NCI-H526 treated with DMSO at 0.1 percent for 48 hours (cell line): ENCODE results near the gene MOSMO.

Source experiments
- DNase-seq: peaks from one replicate; lab custom pipeline; 2025; lab: John Stamatoyannopoulos, UW

The MOSMO gene

GRCh38 chr16:22050963-22051362 is 43.1 kb downstream of the MOSMO start:
- no peak for DNase-seq

GRCh38 chr16:22052980-22053379 is 45.1 kb downstream of the MOSMO start:
- no peak for DNase-seq

GRCh38 chr16:22053921-22054341 is 46.0 kb downstream of the MOSMO start:
- no peak for DNase-seq

- no peak for DNase-seq
Observed at GRCh38 chr16:22054847-22055590, 47.1 kb downstream of the MOSMO start.

- DNase-seq: no peak
Observed at GRCh38 chr16:22055881-22056280, 48.0 kb downstream of the MOSMO start.

- DNase-seq: no peak
Observed at GRCh38 chr16:22063888-22064467, 56.1 kb downstream of the MOSMO start.

- no peak for DNase-seq
Observed at GRCh38 chr16:22065252-22065651, 57.3 kb downstream of the MOSMO start.

- no peak for DNase-seq
Observed at GRCh38 chr16:22070361-22071330, 62.7 kb downstream of the MOSMO start.

GRCh38 chr16:22071331-22071910 is 63.5 kb downstream of the MOSMO start:
- no peak for DNase-seq

- DNase-seq: no peak
Observed at GRCh38 chr16:22073350-22073749, 65.4 kb downstream of the MOSMO start.

- DNase-seq: no peak
Observed at GRCh38 chr16:22075043-22075757, 67.3 kb downstream of the MOSMO start.

GRCh38 chr16:22075776-22076175 is 67.9 kb downstream of the MOSMO start:
- DNase-seq: no peak

GRCh38 chr16:22077700-22078313 is 69.9 kb downstream of the MOSMO start:
- peak; percentile 3 for DNase-seq

- DNase-seq: no peak
Observed at GRCh38 chr16:22078656-22079055, 70.7 kb downstream of the MOSMO start.

- no peak for DNase-seq
Observed at GRCh38 chr16:22081050-22081449, 73.1 kb downstream of the MOSMO start.

GRCh38 chr16:22086440-22086839 is 78.5 kb downstream of the MOSMO start:
- DNase-seq: no peak

GRCh38 chr16:22088642-22089041 is 80.7 kb downstream of the MOSMO start:
- DNase-seq: no peak

- DNase-seq: no peak
Observed at GRCh38 chr16:22089910-22090309, 82.0 kb downstream of the MOSMO start.

- DNase-seq: no peak
Observed at GRCh38 chr16:22091721-22092120, 83.8 kb downstream of the MOSMO start.

- DNase-seq: no peak
Observed at GRCh38 chr16:22092143-22092933, 84.4 kb downstream of the MOSMO start, which contains the start of gene VWA3A. Gene VWA3A (plus strand): TSS chr16:22092541. CDS start chr16:22092638, 97 bp downstream.
